Activated CD4-positive, alpha-beta T cell treated with anti-CD3 and anti-CD28 coated beads, Interleukin-2, amount 50 U/mL, for 1 hour (primary cell): Measurements from ENCODE around the gene TSPAN6.

Experiments used
- DNase-seq: peaks from one replicate; pipeline ENCODE4 v3.0.0-alpha.2; 2020

Gene TSPAN6

GRCh38 chrX:100647095-100647494 lies 10.5 kb upstream of the TSPAN6 start:
- no peak for DNase-seq

GRCh38 chrX:100645106-100645505 lies 8.5 kb upstream of the TSPAN6 start:
- DNase-seq: no peak

- no peak for DNase-seq
Observed at GRCh38 chrX:100643956-100644860, 7.6 kb upstream of the TSPAN6 start, which contains the start of gene SRPX2. Gene SRPX2 (plus strand): TSS chrX:100644199. CDS start chrX:100646323, 2,124 bp downstream.

GRCh38 chrX:100643212-100643611 lies 6.6 kb upstream of the TSPAN6 start:
- no peak for DNase-seq

GRCh38 chrX:100642290-100642689 lies 5.7 kb upstream of the TSPAN6 start:
- no peak for DNase-seq

- DNase-seq: no peak
Observed at GRCh38 chrX:100635989-100636320, 651 bp downstream of the TSPAN6 start.

GRCh38 chrX:100635040-100635439 lies 1.6 kb downstream of the TSPAN6 start:
- DNase-seq: no peak

GRCh38 chrX:100625985-100626491 lies 10.6 kb downstream of the TSPAN6 start:
- DNase-seq: no peak

- DNase-seq: no peak
Observed at GRCh38 chrX:100623001-100623400, 13.6 kb downstream of the TSPAN6 start.

- DNase-seq: no peak
Observed at GRCh38 chrX:100615005-100615404, 21.6 kb downstream of the TSPAN6 start.

- no peak for DNase-seq
Observed at GRCh38 chrX:100611951-100612350, 24.7 kb downstream of the TSPAN6 start.

- no peak for DNase-seq
Observed at GRCh38 chrX:100609591-100609990, 27.0 kb downstream of the TSPAN6 start.

- no peak for DNase-seq
Observed at GRCh38 chrX:100606753-100607152, 29.9 kb downstream of the TSPAN6 start.

- no peak for DNase-seq
Observed at GRCh38 chrX:100600758-100601157, 35.8 kb downstream of the TSPAN6 start.

- no peak for DNase-seq
Observed at GRCh38 chrX:100600340-100600739, 36.3 kb downstream of the TSPAN6 start.

- DNase-seq: no peak
Observed at GRCh38 chrX:100599456-100599855, 37.1 kb downstream of the TSPAN6 start.

- no peak for DNase-seq
Observed at GRCh38 chrX:100596601-100597000, 40.0 kb downstream of the TSPAN6 start.

GRCh38 chrX:100593581-100593980 lies 43.0 kb downstream of the TSPAN6 start:
- no peak for DNase-seq

GRCh38 chrX:100593126-100593525 lies 43.5 kb downstream of the TSPAN6 start:
- DNase-seq: no peak

GRCh38 chrX:100591256-100592051 lies 45.2 kb downstream of the TSPAN6 start:
- DNase-seq: no peak

- DNase-seq: no peak
Observed at GRCh38 chrX:100587861-100588260, 48.7 kb downstream of the TSPAN6 start.

- DNase-seq: no peak
Observed at GRCh38 chrX:100586747-100587146, 49.9 kb downstream of the TSPAN6 start.

- no peak for DNase-seq
Observed at GRCh38 chrX:100584611-100585010, 52.0 kb downstream of the TSPAN6 start, which contains the start of gene TNMD. Gene TNMD (plus strand): TSS chrX:100584936. CDS start chrX:100585019, 83 bp downstream.
